ENCODE data around the gene CTSH. TPM values are rescaled to one million over a fixed set of nuclear protein-coding genes. Genes with fewer than 3 reads are reported as not detected.
A peak's percentile ranks its signal among the peaks of the same experiment; 100 is the strongest.

The CTSH gene
- 72.3 TPM for total RNA-seq
- long read RNA-seq, transcript CTSH-201 (12 exons, 2,190 nt): major isoform, 76 of 94 reads
- long read RNA-seq, partial matches to known transcripts: 5 of 94 reads
- long read RNA-seq, other reads (novel, unspliced or antisense): 12 of 94 reads

- DNase-seq (peak; percentile 90), ATAC-seq (peak; percentile 97)
- intact Hi-C loops (cut with micrococcal nuclease): no loop called here
These were observed at the start of gene CTSH for GRCh38 chr15:78944669-78945407. TSS of gene CTSH (minus strand) at chr15:78945046. CDS start at chr15:78944981, 65 bp downstream.

GRCh38 chr15:78993931-78994530 is 49.2 kb upstream of the CTSH start:
- intact Hi-C loops (cut with micrococcal nuclease): no loop called here
- DNase-seq (peak; percentile 15), ATAC-seq (no peak)

GRCh38 chr15:78993257-78993930 is 48.5 kb upstream of the CTSH start:
- intact Hi-C loops (cut with micrococcal nuclease): no loop called here
- DNase-seq (peak; percentile 2), ATAC-seq (no peak)

GRCh38 chr15:78992416-78993256 is 47.8 kb upstream of the CTSH start:
- ATAC-seq (no peak), DNase-seq (peak; percentile 19)
- intact Hi-C loops (cut with micrococcal nuclease): no loop called here

GRCh38 chr15:78991879-78992278 is 47.0 kb upstream of the CTSH start:
- no peak for ATAC-seq
- DNase-seq: no peak
- intact Hi-C loops (cut with micrococcal nuclease): no loop called here

GRCh38 chr15:78991476-78991875 is 46.6 kb upstream of the CTSH start:
- no peak for ATAC-seq
- peak; percentile 16 for DNase-seq
- intact Hi-C loops (cut with micrococcal nuclease): no loop called here

GRCh38 chr15:78990278-78990677 is 45.4 kb upstream of the CTSH start:
- no peak for DNase-seq
- intact Hi-C loops (cut with micrococcal nuclease): no loop called here
- no peak for ATAC-seq

GRCh38 chr15:78989701-78990240 is 44.9 kb upstream of the CTSH start:
- intact Hi-C loops (cut with micrococcal nuclease): no loop called here
- no peak for DNase-seq
- no peak for ATAC-seq

GRCh38 chr15:78988361-78988911 is 43.6 kb upstream of the CTSH start:
- peak; percentile 58 for DNase-seq
- ATAC-seq: peak; percentile 79
- intact Hi-C loops (cut with micrococcal nuclease): no loop called here

- intact Hi-C loops (cut with micrococcal nuclease): no loop called here
- no peak for DNase-seq
- no peak for ATAC-seq
These were observed 42.9 kb upstream of the CTSH start for GRCh38 chr15:78987556-78988360.

- ATAC-seq (no peak), DNase-seq (no peak)
- intact Hi-C loops (cut with micrococcal nuclease): no loop called here
These were observed 41.1 kb upstream of the CTSH start for GRCh38 chr15:78985859-78986475.

- intact Hi-C loops (cut with micrococcal nuclease): no loop called here
- DNase-seq (no peak), ATAC-seq (no peak)
These were observed 39.2 kb upstream of the CTSH start for GRCh38 chr15:78984041-78984440.

- no peak for DNase-seq
- no peak for ATAC-seq
- intact Hi-C loops (cut with micrococcal nuclease): no loop called here
These were observed 38.5 kb upstream of the CTSH start for GRCh38 chr15:78983146-78983918.

GRCh38 chr15:78982736-78983135 is 37.9 kb upstream of the CTSH start:
- DNase-seq: no peak
- intact Hi-C loops (cut with micrococcal nuclease): no loop called here
- peak; percentile 24 for ATAC-seq

- ATAC-seq (no peak), DNase-seq (no peak)
- intact Hi-C loops (cut with micrococcal nuclease): no loop called here
These were observed 36.9 kb upstream of the CTSH start for GRCh38 chr15:78981532-78982313.
